ENCODE measurements around the gene BBLN. TPM values are rescaled to one million over a fixed set of nuclear protein-coding genes. Genes with fewer than 3 reads are reported as not detected.

Gene BBLN
- total RNA-seq, 1 donor from 2014 or later, result 47.3 TPM

- Histone ChIP-seq H3K9ac (ENCODE audit: low read length) (no peak overlapping the region), H4K20me1 (ENCODE audit: insufficient read depth, low read length) (peaks cover 4% of the 10 kb centered on the region), H3K4me3 (ENCODE audit: insufficient read depth, low read depth, low read length) (no peak overlapping the region), H3K79me2 (ENCODE audit: insufficient read depth, low read length) (no peaks in the 10 kb centered on the region), H3K9me3 (ENCODE audit: insufficient read depth, low read depth, low read length) (no peaks in the 10 kb centered on the region), H3K27ac (ENCODE audit: low read depth, low read length) (no peak overlapping the region), H2AFZ (ENCODE audit: low read depth, low read length) (no peak overlapping the region), H3K4me2 (ENCODE audit: low read length) (no peak overlapping the region), H3K36me3 (ENCODE audit: insufficient read depth, low read length) (no peaks in the 10 kb centered on the region), H3K4me1 (ENCODE audit: insufficient read depth, low read length) (peaks cover 3% of the 10 kb centered on the region), H3K27me3 (ENCODE audit: insufficient read depth, low read length) (no peaks in the 10 kb centered on the region)
- H3K9me3 Mint-ChIP-seq (ENCODE audit: unreplicated experiment), result no peaks in the 10 kb centered on the region
- no peak overlapping the region for H3K4me3 Mint-ChIP-seq (ENCODE audit: unreplicated experiment)
- H3K4me1 Mint-ChIP-seq (ENCODE audit: low read depth, unreplicated experiment), result peaks cover 2% of the 10 kb centered on the region
- H3K27ac Mint-ChIP-seq (ENCODE audit: unreplicated experiment), result peak overlapping the region; percentile 41
- peaks cover 13% of the 10 kb centered on the region for H3K36me3 Mint-ChIP-seq (ENCODE audit: low read depth, unreplicated experiment)
- DNase-seq (ENCODE audit: low read depth) (no peak), FAIRE-seq (no peak)
- TF ChIP-seq CTCF (IDR thresholded peaks at IDR 0.05; ENCODE audit: insufficient read depth, low read depth, low read length) (no peak), EZH2 (IDR thresholded peaks at IDR 0.05; ENCODE audit: insufficient read depth, low read length) (no peak)
- H3K27me3 Mint-ChIP-seq (ENCODE audit: low read depth, unreplicated experiment), result no peaks in the 10 kb centered on the region
These were observed 43.7 kb upstream of the BBLN start for GRCh38 chr9:128116104-128117083.

GRCh38 chr9:128117613-128118471, 42.2 kb upstream of the BBLN start:
- Mint-ChIP-seq H3K36me3 (ENCODE audit: low read depth, unreplicated experiment) (peaks cover 11% of the 10 kb centered on the region), H3K4me1 (ENCODE audit: low read depth, unreplicated experiment) (peaks cover 2% of the 10 kb centered on the region), H3K27me3 (ENCODE audit: low read depth, unreplicated experiment) (no peaks in the 10 kb centered on the region), H3K4me3 (ENCODE audit: unreplicated experiment) (no peak overlapping the region), H3K27ac (ENCODE audit: unreplicated experiment) (peak overlapping the region; percentile 92), H3K9me3 (ENCODE audit: unreplicated experiment) (no peaks in the 10 kb centered on the region)
- DNase-seq (ENCODE audit: low read depth), result peak; percentile 52
- Histone ChIP-seq H3K9me3 (ENCODE audit: insufficient read depth, low read depth, low read length) (no peaks in the 10 kb centered on the region), H3K79me2 (ENCODE audit: insufficient read depth, low read length) (no peaks in the 10 kb centered on the region), H3K27ac (ENCODE audit: low read depth, low read length) (no peak overlapping the region), H2AFZ (ENCODE audit: low read depth, low read length) (no peak overlapping the region), H3K27me3 (ENCODE audit: insufficient read depth, low read length) (no peaks in the 10 kb centered on the region), H3K4me1 (ENCODE audit: insufficient read depth, low read length) (peaks cover 3% of the 10 kb centered on the region), H3K4me2 (ENCODE audit: low read length) (peak overlapping the region; percentile 54), H3K9ac (ENCODE audit: low read length) (peak overlapping the region; percentile 33), H3K4me3 (ENCODE audit: insufficient read depth, low read depth, low read length) (no peak overlapping the region), H4K20me1 (ENCODE audit: insufficient read depth, low read length) (peaks cover 4% of the 10 kb centered on the region), H3K36me3 (ENCODE audit: insufficient read depth, low read length) (no peaks in the 10 kb centered on the region)
- no peak for FAIRE-seq
- TF ChIP-seq EZH2 (IDR thresholded peaks at IDR 0.05; ENCODE audit: insufficient read depth, low read length) (no peak), CTCF (IDR thresholded peaks at IDR 0.05; ENCODE audit: insufficient read depth, low read depth, low read length) (peak; percentile 100)

All from astrocyte (in vitro differentiated cells and primary cell).